GM18907 (cell line): ENCODE results near the gene TBX2.

Source experiments
- ATAC-seq: cut with Tn5 transposase; IDR thresholded peaks from one replicate; pipeline ENCODE4 v1.9.1; 2021; ENCODE audit warnings: mild to moderate bottlenecking, moderate library complexity; ENCODE audit not compliant: unreplicated experiment

TBX2 gene

GRCh38 chr17:61412860-61413660, 13.4 kb downstream of the TBX2 start:
- ATAC-seq, result no peak

- no peak for ATAC-seq
Measured at GRCh38 chr17:61413661-61414126, 14.1 kb downstream of the TBX2 start.

- no peak for ATAC-seq
Measured at GRCh38 chr17:61414141-61414935, 14.7 kb downstream of the TBX2 start.

GRCh38 chr17:61414936-61415251, 15.3 kb downstream of the TBX2 start:
- no peak for ATAC-seq

GRCh38 chr17:61415374-61416210, 15.9 kb downstream of the TBX2 start:
- no peak for ATAC-seq

- ATAC-seq, result no peak
Measured at GRCh38 chr17:61416211-61416539, 16.5 kb downstream of the TBX2 start.

GRCh38 chr17:61416540-61417363, 17.1 kb downstream of the TBX2 start:
- ATAC-seq, result no peak

- ATAC-seq, result no peak
Measured at GRCh38 chr17:61418449-61418848, 18.8 kb downstream of the TBX2 start.

GRCh38 chr17:61419496-61420046, 19.9 kb downstream of the TBX2 start:
- ATAC-seq, result no peak

- no peak for ATAC-seq
Measured at GRCh38 chr17:61420052-61420451, 20.4 kb downstream of the TBX2 start.

GRCh38 chr17:61420745-61421398, 21.2 kb downstream of the TBX2 start:
- no peak for ATAC-seq

- no peak for ATAC-seq
Measured at GRCh38 chr17:61421460-61421859, 21.8 kb downstream of the TBX2 start.

GRCh38 chr17:61422116-61422799, 22.6 kb downstream of the TBX2 start:
- ATAC-seq, result no peak

GRCh38 chr17:61422869-61423268, 23.2 kb downstream of the TBX2 start:
- ATAC-seq, result no peak

GRCh38 chr17:61423967-61424649, 24.5 kb downstream of the TBX2 start:
- ATAC-seq, result no peak

GRCh38 chr17:61425682-61426481, 26.2 kb downstream of the TBX2 start:
- ATAC-seq, result no peak

GRCh38 chr17:61426482-61427304, 27.1 kb downstream of the TBX2 start:
- ATAC-seq, result no peak
